PC-3 (cell line): ENCODE measurements around the gene ENTPD7. TPM values are rescaled to one million over a fixed set of nuclear protein-coding genes. Genes with fewer than 3 reads are reported as not detected.
A peak's percentile ranks its signal among the peaks of the same experiment; 100 is the strongest.
"Not testable (repeated sequence)": the region's sequence is repeated elsewhere in the genome, so short reads cannot be mapped to it uniquely, and the experiment has no call there.

ENCODE experiments used
- ATAC-seq: fragments of 200-7000 bp; cut with Tn5 transposase; 2 replicates; pipeline ENCODE4 v1.9.1; 2020; ENCODE audit warnings: mild to moderate bottlenecking, moderate library complexity
- BruUV-seq: library from RNA; stranded (reverse); fragments of 400-500 nt; replicated peaks from 2 replicates; lab custom pipeline; 2021; lab: Mats Ljungman, UMichigan
- CTCF ChIA-PET: fragments of 300-600 bp; sonication (Branson Sonifier 250); formaldehyde crosslinking; loops from one replicate; lab custom pipeline; 2022; ENCODE audit warnings: antibody characterized with exemption; lab: Charles Lee
- POLR2A ChIA-PET: fragments of 300-600 bp; sonication (Branson Sonifier 250); formaldehyde crosslinking; loops from one replicate; lab custom pipeline; 2022; ENCODE audit warnings: antibody characterized with exemption; ENCODE audit not compliant: unreplicated experiment; lab: Charles Lee
- DNase-seq: peaks from one replicate; pipeline ENCODE4 v3.0.0-alpha.2; 2015
- H2AFZ ChIP-seq: fragments of 300-600 bp; sonication (generic); 2 replicates; pipeline ENCODE4 v1.6.0; 2016; ENCODE audit warnings: antibody characterized with exemption, low read length
- H3F3A ChIP-seq: fragments of 300-600 bp; sonication (generic); one replicate; pipeline ENCODE4 v1.6.0; 2017; ENCODE audit warnings: antibody characterized with exemption, low read length, control low read depth, mild to moderate bottlenecking; ENCODE audit not compliant: unreplicated experiment
- H3K27ac ChIP-seq: fragments of 300-600 bp; sonication (generic); 2 replicates; pipeline ENCODE4 v1.5.1; 2016; ENCODE audit warnings: mild to moderate bottlenecking, low read length
- H3K27me3 ChIP-seq: fragments of 300-600 bp; sonication (generic); 2 replicates; pipeline ENCODE4 v1.6.1; 2016; ENCODE audit warnings: low read length, mixed read lengths
- H3K36me3 ChIP-seq: fragments of 300-600 bp; sonication (generic); 2 replicates; pipeline ENCODE4 v1.6.1; 2016; ENCODE audit warnings: low read depth, mixed run types, low read length, mixed read lengths
- H3K4me1 ChIP-seq: fragments of 300-600 bp; sonication (generic); 2 replicates; pipeline ENCODE4 v1.5.1; 2016; ENCODE audit warnings: low read length; ENCODE audit not compliant: insufficient read depth
- H3K4me2 ChIP-seq: fragments of 300-600 bp; sonication (generic); 2 replicates; pipeline ENCODE4 v1.6.0; 2016; ENCODE audit warnings: low read length
- H3K4me3 ChIP-seq: fragments of 300-600 bp; sonication (generic); 2 replicates; pipeline ENCODE4 v1.5.1; 2016; ENCODE audit warnings: mild to moderate bottlenecking, low read length, mixed read lengths
- H3K79me2 ChIP-seq: fragments of 300-600 bp; sonication (generic); 2 replicates; pipeline ENCODE4 v1.6.1; 2017; ENCODE audit warnings: low read length, mixed read lengths
- H3K9ac ChIP-seq: fragments of 300-600 bp; sonication (generic); 2 replicates; pipeline ENCODE4 v1.6.0; 2016; ENCODE audit warnings: mild to moderate bottlenecking, low read length
- H3K9me2 ChIP-seq: fragments of 300-600 bp; sonication (generic); replicated peaks from 2 replicates; pipeline ENCODE4 v1.6.1; 2016; ENCODE audit warnings: mixed run types, low read length, mixed read lengths
- H3K9me3 ChIP-seq: fragments of 300-600 bp; sonication (generic); 2 replicates; pipeline ENCODE4 v1.6.1; 2016; ENCODE audit warnings: low read length, mixed read lengths
- H4K20me1 ChIP-seq: fragments of 300-600 bp; sonication (generic); 2 replicates; pipeline ENCODE4 v1.6.1; 2016; ENCODE audit warnings: low read length, mixed read lengths
- CTCF ChIP-seq: fragments of 300-600 bp; sonication (generic); conservative IDR thresholded peaks from 2 replicates; pipeline ENCODE4 v1.5.1; 2017; ENCODE audit warnings: antibody characterized with exemption, low read depth, mild to moderate bottlenecking, low read length
- EZH2 ChIP-seq: fragments of 300-600 bp; sonication (generic); IDR thresholded peaks from one replicate; pipeline ENCODE4 v1.6.1; 2017; ENCODE audit warnings: antibody characterized with exemption, mild to moderate bottlenecking, low read length; ENCODE audit not compliant: unreplicated experiment
- EZH2phosphoT487 ChIP-seq: fragments of 300-600 bp; sonication (generic); IDR thresholded peaks from 2 replicates; pipeline ENCODE4 v1.6.1; 2018; ENCODE audit warnings: mild to moderate bottlenecking, antibody characterized with exemption, low read length, borderline replicate concordance
- intact Hi-C: fragments of 100-400 bp; cut with micrococcal nuclease; formaldehyde crosslinking; loops from 2 replicates; pipeline ENCODE4 v1.9.0; 2023
- total RNA-seq: library from RNA; depleted of rRNA; stranded (reverse); fragments of >200 nt; gene quantifications from 2 replicates; pipeline ENCODE4 v1.2.3, GENCODE V29; 2014

ENTPD7 gene
- total RNA-seq, 1 experiment from 2014 or later, result 6.8 TPM

GRCh38 chr10:99733366-99733765 is 74.1 kb downstream of the ENTPD7 start:
- BruUV-seq, result no TSS peak
- Histone ChIP-seq H3K27ac (no peak overlapping the region), H3K4me3 (peak overlapping the region; percentile 95), H3K27me3 (no peaks in the 10 kb centered on the region), H3K36me3 (no peaks in the 10 kb centered on the region; the same call in 1 of the 2 replicates), H3K79me2 (peaks cover 30% of the 10 kb centered on the region), H2AFZ (no peak overlapping the region), H3F3A (no peaks in the 10 kb centered on the region), H3K9me2 (no peaks in the 10 kb centered on the region), H3K9me3 (no peaks in the 10 kb centered on the region), H3K4me2 (peak overlapping the region; percentile 79), H3K4me1 (peaks cover 3% of the 10 kb centered on the region; the same call in 1 of the 2 replicates), H3K9ac (no peak overlapping the region), H4K20me1 (no peaks in the 10 kb centered on the region)
- CTCF ChIA-PET, result no interaction called here
- no peak for ATAC-seq
- intact Hi-C loops, result loop anchor here (5.0 kb wide), 1 partner anchor 99 kb away; no protein-coding TSS in a partner anchor
- no peak for DNase-seq
- TF ChIP-seq CTCF (no peak), EZH2 (no peak), EZH2phosphoT487 (no peak)
- POLR2A ChIA-PET, result interaction anchor here (0.6 kb wide), 1 partner anchor 274 kb away, joined by 4 read pairs; no protein-coding TSS in a partner anchor

- CTCF ChIA-PET, H3F3A ChIP-seq, H2AFZ ChIP-seq, H4K20me1 ChIP-seq, H3K9ac ChIP-seq, ATAC-seq, H3K4me3 ChIP-seq, H3K9me2 ChIP-seq, BruUV-seq, H3K9me3 ChIP-seq, H3K4me2 ChIP-seq, H3K4me1 ChIP-seq, H3K27ac ChIP-seq, H3K36me3 ChIP-seq, H3K27me3 ChIP-seq, DNase-seq, POLR2A ChIA-PET: not testable (repeated sequence)
- peaks cover 30% of the 10 kb centered on the region for H3K79me2 ChIP-seq
- intact Hi-C loops, result loop anchor here (5.0 kb wide), 1 partner anchor 98 kb away; no protein-coding TSS in a partner anchor
Measured at GRCh38 chr10:99734111-99734510, 74.8 kb downstream of the ENTPD7 start.

- Histone ChIP-seq H3K27me3 (no peaks in the 10 kb centered on the region), H4K20me1 (no peaks in the 10 kb centered on the region), H3K79me2 (no peaks in the 10 kb centered on the region), H3K9ac (no peak overlapping the region), H3K9me3 (0 out of 2 replicates have a peak, but pooled peaks cover 3% of the 10 kb centered on the region), H3F3A (no peaks in the 10 kb centered on the region), H3K36me3 (peaks cover 51% of the 10 kb centered on the region), H3K4me1 (peaks cover 22% of the 10 kb centered on the region), H3K4me3 (no peak overlapping the region), H3K27ac (no peak overlapping the region), H3K9me2 (no peaks in the 10 kb centered on the region), H3K4me2 (no peak overlapping the region), H2AFZ (no peak overlapping the region)
- POLR2A ChIA-PET, result no interaction called here
- no peak for TF ChIP-seq EZH2phosphoT487
- no peak for TF ChIP-seq CTCF
- no peak for TF ChIP-seq EZH2
- BruUV-seq, result no TSS peak
- intact Hi-C loops, result loop anchor here (5.0 kb wide), 1 partner anchor 37 kb away; no protein-coding TSS in a partner anchor
- ATAC-seq, result no peak
- CTCF ChIA-PET, result no interaction called here
- no peak for DNase-seq
Measured at GRCh38 chr10:99740260-99740659, 81.0 kb downstream of the ENTPD7 start.
